GM12864 (cell line): ENCODE data around the gene KCNJ5.

Experiments used
- DNase-seq: peaks from one replicate; pipeline ENCODE4 v3.0.0-alpha.2; 2011; ENCODE audit warnings: low read depth
- H3K4me3 ChIP-seq: 2 replicates; pipeline ENCODE4 v1.5.1; 2011; ENCODE audit warnings: mild to moderate bottlenecking, low read depth, low read length, control low read depth
- TF ChIP-seq, protein P1 (sequence below): IDR thresholded peaks from 2 replicates; pipeline ENCODE4 v1.5.1; 2011; ENCODE audit warnings: low read depth, mild to moderate bottlenecking, moderate library complexity, low read length, control low read depth, inconsistent platforms; ENCODE audit errors: missing control alignments

Gene KCNJ5

DNA sequence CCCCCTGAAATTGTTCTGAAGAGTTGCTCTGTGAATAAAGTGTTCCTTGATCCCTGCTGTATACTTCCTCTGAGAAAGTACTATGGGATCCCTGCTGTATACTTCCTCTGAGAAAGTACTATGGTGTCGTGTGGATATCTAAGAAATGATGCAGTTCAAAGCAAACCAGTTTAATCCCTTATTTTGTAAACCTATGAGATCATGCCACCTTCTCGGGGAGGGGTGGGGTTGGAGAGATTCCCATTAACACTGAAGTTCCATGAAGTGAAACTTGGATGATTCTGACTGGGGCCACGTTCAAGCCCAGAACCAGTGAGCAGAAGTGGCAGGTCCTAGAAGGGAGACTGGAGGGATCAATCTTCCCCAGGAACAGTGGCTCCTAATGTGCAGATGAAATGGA is 64.5 kb downstream of the KCNJ5 start:
- DNase-seq = no peak
- TF ChIP-seq, protein P1, sequence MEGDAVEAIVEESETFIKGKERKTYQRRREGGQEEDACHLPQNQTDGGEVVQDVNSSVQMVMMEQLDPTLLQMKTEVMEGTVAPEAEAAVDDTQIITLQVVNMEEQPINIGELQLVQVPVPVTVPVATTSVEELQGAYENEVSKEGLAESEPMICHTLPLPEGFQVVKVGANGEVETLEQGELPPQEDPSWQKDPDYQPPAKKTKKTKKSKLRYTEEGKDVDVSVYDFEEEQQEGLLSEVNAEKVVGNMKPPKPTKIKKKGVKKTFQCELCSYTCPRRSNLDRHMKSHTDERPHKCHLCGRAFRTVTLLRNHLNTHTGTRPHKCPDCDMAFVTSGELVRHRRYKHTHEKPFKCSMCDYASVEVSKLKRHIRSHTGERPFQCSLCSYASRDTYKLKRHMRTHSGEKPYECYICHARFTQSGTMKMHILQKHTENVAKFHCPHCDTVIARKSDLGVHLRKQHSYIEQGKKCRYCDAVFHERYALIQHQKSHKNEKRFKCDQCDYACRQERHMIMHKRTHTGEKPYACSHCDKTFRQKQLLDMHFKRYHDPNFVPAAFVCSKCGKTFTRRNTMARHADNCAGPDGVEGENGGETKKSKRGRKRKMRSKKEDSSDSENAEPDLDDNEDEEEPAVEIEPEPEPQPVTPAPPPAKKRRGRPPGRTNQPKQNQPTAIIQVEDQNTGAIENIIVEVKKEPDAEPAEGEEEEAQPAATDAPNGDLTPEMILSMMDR = no peak
- H3K4me3 ChIP-seq = no peak overlapping the region

DNA sequence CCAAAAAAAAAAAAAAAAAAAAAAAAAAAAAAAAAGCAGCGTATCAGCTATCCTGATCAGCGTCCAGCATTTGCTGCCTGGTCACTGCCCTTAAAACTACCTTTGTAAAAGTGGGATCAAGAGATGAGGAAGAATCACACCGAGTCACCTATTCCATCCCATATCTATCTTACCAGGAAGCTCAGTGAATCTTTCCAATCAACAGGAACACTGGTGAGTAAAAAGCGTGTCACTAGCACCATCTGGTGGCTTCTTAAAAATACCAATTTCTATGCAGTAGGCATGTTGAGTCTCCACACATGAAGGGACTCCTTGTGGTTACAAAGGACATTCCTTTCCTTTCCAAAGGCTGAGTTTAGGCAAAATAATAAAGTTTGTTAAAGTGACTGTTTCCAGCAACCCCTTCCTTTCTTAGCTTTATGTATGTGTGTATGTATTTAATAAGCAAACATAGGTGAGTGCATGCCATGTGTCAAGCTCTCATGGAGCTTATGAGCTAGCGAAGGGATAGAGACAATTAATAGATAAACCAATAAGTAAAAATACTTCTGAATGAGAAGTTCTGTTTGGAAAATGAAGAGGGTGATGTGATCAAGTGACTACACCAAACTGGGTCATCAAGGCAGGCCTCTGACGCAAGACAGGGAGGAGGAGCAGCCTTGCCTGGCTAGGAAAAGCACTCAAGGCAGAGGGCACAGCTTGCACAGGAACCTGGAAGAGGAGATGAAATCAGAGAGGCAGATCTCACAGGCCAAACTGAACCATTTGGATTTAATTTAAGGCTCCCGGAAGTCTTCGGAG is 65.4 kb downstream of the KCNJ5 start:
- peak; percentile 7 for DNase-seq
- TF ChIP-seq, protein P1 = peak; percentile 67
- no peak overlapping the region for H3K4me3 ChIP-seq

DNA sequence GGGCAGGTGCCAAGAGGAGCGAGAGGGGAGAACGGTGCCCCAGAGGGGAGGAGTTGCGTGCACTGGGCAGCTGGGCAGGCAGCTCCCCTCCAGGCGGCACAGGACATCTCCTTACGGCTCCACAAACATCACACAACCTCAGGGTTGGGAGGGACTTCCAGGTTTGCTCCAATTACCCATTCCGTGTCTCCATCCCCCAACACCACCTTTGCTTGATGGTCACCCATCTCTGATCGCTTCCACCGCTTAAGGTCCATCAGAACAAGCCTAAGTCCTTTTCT is 66.0 kb downstream of the KCNJ5 start:
- DNase-seq = no peak

DNA sequence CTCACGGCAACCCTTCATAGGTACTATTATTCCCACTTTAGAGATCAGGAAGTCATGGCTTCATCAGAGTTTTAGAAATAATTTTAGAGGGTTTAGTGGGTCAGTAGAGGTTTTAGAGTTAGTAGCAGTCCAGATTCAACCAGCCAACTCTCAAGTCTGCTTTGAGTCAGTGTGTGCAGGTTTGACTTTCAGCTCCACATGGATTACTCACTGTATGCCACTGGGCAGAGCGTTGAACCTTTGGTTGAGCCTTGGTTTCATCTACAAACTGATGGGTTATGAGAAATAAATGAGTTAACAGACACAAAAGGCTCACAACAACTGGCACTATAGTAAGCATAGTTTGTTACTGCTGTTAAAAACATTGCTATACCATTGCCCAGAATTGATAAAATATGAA is 70.5 kb downstream of the KCNJ5 start:
- H3K4me3 ChIP-seq = no peak overlapping the region
- TF ChIP-seq, protein P1 = no peak
- DNase-seq = no peak

More for the DNA sequence above, 66.0 kb downstream of the KCNJ5 start:
- H3K4me3 ChIP-seq = no peak overlapping the region
- TF ChIP-seq, protein P1 = no peak

DNA sequence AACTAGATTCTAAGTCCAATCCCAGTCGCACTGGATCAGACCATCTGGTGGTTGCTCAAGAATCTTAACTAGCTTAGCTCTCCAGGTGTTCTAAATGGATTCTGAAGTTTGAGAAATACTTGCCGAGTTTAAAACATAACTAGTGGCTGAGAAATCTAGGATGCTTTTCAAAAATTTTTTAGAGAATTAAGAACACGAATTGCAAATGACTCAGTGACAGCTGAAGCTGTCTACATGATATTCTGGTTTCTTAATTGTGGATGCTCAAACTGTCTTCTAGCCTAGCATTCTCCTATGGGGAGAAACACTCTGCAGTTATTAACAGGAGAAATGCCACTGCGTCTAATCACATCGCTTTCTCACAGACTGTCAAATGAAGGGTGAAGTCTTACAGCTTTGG is 71.7 kb downstream of the KCNJ5 start:
- H3K4me3 ChIP-seq = no peak overlapping the region
- DNase-seq = no peak
- TF ChIP-seq, protein P1 = no peak

DNA sequence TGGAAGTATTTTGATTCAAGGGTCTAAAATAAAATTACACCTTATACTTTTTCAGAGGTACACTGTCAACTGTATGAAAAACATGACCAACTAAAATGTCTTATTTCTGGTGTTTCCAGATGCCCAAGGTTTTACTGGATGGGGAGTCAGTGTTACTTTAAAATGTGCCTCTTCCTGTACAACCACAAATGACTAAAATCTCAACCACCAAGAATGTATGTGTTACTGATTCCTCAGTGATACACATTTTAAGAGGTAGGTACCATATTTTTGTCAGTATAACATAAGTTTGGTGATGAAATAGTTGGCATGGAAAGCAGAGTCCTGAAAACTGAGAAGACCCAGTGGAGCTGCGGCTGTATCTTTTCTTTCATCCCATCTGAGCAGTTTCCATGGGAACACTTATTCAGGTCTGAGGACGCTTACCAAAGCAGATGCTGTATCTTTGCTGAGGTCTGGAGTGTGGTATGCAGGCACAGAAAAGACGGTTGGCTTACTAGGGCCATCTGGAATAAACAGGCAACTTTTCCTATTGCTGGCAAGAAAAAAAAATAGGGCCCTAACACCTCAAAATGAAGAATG is 72.7 kb downstream of the KCNJ5 start:
- H3K4me3 ChIP-seq = no peak overlapping the region
- DNase-seq = no peak
- TF ChIP-seq, protein P1 = no peak

DNA sequence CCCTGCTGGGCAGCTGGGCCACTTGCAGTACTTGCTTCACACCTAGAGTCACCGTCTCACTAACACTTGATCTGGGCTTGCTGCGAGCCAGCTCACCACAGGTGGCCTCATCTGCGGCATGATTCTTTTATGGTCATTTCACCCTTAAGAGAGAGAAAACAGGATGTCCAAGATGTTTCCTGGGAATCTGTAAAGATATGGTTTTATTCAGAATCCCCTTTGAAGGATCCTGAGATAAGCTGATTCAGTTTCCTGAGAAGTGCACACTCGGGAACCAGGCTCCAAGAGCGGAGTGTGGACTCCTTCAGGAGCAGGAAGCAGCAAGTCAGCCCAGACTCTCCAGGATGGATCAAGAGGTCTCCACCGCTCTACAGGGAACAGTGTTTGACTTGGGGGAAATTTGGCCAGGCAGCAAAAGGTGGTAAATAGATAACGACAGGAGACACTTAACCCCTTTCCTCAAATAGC is 73.3 kb downstream of the KCNJ5 start:
- DNase-seq = no peak
- no peak overlapping the region for H3K4me3 ChIP-seq
- TF ChIP-seq, protein P1 = no peak
